NCI-H524 treated with DMSO at 0.1 percent for 48 hours (cell line): ENCODE results near the gene NKX2-1.
"Not testable (repeated sequence)": the region's sequence is repeated elsewhere in the genome, so short reads cannot be mapped to it uniquely, and the experiment has no call there.

ENCODE experiments used
- DNase-seq: peaks from one replicate; lab custom pipeline; 2025; lab: John Stamatoyannopoulos, UW

NKX2-1 gene

GRCh38 chr14:36519431-36520321 lies at the start of gene NKX2-1:
Gene NKX2-1 (minus strand): TSS chr14:36520232. CDS start chr14:36520129, 103 bp downstream.
- peak; percentile 69 for DNase-seq

DNA sequence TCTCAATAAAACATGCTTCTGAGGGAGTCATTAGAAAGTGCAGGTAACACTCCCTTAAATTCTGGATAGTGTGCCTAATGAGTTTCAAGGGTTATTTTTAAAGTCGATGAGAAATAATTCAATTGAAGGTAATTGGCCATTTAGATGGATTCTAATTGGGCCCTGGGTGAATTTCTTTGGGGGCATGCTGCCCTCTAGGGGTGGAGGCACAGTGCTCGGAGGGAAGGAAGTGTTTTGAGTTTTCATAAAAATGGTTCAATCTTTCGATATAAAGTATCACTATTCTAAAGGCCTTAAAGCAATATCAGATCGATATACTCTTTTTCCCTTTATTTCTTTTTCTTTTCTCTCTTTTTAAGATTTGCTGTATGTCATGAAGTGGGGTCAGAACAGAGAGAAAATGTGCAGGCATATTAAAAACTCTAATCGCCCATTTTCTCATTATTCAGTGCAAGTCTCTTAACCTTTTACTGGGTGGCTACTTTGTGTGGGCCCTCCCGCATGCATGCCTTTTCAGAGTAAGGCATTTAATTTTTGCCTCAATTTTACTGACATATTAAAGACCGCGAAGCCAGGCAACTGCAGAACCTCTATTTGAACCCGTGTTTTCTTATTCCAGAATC lies 36.9 kb upstream of the NKX2-1 start:
- DNase-seq = peak; percentile 17

- DNase-seq = peak; percentile 61
These were observed 36.1 kb upstream of the NKX2-1 start for GRCh38 chr14:36555998-36556743.

DNA sequence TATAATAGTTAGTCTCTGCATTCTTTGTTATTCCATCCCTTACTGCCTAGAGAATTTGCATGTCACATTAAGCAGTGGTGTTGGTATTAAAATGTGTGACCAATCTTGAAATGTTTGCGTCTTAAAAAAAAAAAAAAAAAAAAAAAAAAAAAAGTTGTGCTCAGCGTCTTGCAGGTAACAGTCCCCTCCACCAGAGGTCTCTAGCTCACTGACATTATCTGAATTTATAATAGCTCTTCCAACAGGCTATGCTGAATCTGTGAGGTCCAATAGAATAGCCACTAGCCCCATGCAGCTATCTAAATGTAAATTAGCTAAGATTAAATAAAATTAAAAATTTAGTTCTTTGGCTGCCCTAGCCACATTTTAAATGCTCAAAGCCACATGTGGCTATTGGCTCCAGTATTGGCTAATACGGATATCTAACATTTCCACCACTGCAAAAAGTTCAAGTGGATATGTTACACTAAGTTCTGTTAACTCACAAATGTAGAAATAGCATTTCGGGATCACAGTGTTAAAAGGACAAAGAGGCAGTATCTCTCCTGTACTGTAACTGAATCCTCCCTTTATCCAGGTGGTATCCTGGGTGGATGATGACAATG lies 33.7 kb upstream of the NKX2-1 start:
- DNase-seq = peak; percentile 57

DNA sequence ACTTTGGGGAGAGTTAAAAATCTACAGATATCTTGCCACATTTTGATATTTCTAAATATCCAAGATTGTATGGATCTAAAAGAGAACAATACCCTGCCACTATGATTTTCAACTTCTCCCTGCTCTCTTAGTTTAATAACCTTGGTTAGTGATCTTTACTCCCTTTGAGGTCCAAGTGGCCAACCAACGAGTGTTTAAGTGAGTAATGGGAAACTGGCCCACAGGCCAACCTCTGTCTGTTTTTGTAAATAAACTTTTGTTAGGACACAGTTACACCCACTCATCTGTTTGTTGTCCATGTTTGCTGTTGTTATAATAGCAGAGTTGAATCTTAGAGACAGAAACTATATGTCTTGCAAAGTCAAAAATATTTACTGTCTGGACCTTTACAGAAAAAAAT lies 30.9 kb upstream of the NKX2-1 start:
- DNase-seq = no peak

DNA sequence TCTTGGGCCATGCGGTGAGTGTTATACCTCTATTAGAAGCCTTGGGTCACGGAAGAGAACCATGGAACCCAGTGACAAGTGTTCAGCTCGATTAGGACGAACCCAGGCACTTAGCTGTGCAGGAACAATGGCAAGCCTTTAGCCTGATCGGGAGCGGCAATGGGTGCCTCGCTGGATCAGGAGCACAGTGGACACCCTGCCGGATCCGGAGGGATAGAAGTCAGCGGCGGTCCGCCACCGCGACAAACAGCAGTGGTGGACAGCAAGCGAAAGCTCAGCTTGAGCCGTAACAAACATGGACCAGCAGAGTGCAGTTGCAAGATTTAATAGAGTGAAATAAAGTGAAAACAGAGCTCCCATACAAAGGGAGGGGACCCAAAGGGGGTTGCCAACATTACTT lies 24.2 kb upstream of the NKX2-1 start:
- not testable (repeated sequence) for DNase-seq

GRCh38 chr14:36538051-36538450 lies 18.0 kb upstream of the NKX2-1 start:
- no peak for DNase-seq

DNA sequence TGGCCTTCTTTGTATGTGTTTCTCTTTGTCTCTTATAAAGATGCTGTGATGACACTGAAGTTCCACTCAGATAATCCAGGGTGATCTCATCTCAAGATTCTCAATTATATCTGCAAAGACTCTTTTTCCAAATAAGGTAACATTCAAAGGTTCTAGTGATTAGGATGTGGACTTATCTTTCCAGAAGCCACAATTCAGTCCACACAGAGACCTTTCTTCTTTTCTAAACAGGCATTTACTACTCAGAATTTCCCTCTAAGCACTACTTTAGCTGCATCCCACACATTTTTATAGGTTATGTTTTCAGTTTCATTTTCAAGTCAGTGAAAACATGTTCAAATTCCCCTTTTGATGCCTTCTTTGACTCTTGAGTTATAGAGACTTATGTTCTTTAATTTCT lies 9.0 kb upstream of the NKX2-1 start:
- no peak for DNase-seq

DNA sequence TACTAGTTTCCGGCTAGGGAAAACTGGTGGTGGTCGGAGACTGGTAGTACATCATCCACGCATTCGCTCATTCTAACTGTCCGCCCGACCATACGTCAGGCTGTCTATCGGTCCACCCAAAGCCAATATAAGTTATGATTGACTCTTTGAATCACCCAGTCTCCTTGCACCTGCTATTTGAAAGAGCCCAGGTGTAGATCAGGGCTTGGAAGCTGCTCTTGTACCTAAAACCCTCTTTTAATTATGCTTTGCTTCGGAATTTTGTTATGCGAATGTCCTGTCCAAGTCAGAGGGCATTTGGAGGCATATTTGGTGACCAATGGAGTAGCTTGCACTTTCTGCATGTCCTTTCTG lies 5.7 kb upstream of the NKX2-1 start:
- no peak for DNase-seq

DNA sequence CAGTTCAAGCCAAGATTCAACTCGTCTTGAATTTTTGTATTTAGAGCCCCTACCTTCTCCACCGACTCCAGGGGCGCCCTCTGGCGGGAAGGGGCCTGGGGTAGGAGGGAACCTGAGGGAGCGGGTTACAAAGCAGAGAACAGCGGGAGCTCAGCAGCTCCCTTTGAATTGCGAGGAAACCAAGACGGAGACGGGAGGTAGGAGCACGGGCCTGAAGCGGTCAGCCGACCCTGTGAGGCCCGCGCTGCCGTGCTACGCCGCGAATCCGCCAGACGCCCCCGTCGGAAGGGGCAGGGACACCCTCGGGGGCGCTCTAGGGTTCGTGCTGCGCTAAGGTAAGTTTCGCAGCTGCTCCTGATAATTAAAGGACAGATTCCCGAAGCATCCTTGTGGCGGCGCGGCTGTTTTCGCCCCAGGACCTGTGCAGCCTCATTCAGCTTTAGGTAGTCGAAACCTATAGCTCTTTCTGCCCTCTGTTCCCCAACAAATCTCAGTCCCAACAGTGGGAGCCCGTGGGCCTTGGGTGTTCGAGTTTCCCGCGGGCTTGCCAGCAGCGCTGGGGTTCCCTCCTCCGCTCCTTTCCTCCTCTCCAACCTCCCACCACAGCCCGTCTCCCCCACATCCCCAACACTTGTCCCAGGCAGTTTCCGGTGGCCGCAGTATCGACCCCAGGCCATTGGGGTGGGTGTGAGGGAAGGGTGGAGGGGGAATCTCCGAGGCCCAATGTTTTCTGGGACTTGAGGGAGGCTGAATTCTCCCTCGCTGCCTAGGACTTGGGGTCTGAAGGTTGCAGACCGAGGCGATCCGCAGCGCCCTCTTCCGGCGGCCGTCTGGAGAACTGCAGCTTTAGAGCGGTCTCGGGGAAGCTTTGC lies 5.1 kb upstream of the NKX2-1 start:
- no peak for DNase-seq

DNA sequence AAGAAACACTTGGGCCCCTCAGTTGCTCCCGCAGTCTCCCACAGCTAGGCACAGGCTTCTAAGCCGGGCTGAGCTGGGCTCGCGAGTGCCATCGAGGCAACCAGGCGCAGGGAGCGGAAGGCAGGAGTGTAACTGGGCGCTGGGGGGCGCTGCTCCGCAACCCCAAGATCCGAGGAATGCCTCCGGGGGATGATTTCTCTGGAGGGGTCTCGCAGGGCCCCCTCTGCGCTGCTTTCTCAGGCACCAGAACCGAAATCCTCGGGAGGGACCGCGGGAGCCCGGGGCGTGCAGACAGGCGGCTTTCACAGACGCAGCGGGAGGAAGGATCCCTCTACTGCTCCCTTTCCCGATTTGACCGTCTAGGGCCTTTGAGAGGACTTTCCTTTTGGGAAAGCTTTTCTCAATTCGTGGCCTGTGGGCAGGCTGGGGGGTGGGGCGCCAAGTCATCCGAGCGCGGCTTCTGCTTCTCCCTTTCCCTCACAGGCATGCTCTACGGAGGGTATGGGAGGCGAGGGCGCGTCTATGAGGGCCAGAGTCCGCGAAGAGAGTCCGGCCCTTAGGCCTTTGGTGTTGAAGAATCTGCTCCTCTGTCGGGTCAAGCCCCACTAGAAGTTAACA lies 4.3 kb upstream of the NKX2-1 start:
- no peak for DNase-seq

DNA sequence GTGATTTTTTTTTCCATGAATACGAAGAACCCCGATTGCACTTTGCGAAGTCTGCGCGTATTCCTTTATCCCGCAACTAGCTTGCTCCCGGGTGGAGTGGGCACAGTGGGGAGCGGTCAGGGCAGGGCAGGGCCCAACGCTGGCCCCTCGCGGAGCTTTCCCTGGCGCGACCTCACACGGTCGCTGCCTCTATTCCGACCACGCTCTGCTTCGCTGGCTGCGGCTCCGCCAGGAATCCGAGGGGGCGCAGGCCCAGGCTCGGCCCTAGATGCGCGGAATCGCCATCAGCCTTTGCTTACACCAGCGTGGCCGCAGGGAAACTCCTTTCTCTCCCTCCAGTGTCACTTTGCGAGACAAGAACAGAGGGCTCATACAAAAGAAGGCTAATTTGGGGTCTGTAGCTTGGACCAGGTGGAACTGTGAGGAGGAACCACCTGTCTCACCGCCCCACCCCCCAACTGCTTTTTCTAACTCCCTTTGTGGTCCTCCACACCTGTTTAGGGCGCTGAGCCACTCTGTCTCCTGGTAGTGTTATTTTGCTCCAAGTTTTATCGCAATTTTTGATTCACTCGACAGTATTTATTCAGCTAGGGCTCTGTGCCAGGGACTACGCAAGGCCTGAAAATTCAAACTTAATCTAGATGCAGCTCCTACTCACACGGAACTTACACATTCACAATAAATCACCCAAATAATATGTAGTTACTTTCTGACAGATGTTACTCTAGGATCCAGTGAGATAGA lies 3.1 kb upstream of the NKX2-1 start:
- DNase-seq = no peak

GRCh38 chr14:36522347-36522971 lies 2.4 kb upstream of the NKX2-1 start:
- DNase-seq = no peak

- DNase-seq = no peak
These were observed 1.7 kb upstream of the NKX2-1 start for GRCh38 chr14:36521598-36522345.

DNA sequence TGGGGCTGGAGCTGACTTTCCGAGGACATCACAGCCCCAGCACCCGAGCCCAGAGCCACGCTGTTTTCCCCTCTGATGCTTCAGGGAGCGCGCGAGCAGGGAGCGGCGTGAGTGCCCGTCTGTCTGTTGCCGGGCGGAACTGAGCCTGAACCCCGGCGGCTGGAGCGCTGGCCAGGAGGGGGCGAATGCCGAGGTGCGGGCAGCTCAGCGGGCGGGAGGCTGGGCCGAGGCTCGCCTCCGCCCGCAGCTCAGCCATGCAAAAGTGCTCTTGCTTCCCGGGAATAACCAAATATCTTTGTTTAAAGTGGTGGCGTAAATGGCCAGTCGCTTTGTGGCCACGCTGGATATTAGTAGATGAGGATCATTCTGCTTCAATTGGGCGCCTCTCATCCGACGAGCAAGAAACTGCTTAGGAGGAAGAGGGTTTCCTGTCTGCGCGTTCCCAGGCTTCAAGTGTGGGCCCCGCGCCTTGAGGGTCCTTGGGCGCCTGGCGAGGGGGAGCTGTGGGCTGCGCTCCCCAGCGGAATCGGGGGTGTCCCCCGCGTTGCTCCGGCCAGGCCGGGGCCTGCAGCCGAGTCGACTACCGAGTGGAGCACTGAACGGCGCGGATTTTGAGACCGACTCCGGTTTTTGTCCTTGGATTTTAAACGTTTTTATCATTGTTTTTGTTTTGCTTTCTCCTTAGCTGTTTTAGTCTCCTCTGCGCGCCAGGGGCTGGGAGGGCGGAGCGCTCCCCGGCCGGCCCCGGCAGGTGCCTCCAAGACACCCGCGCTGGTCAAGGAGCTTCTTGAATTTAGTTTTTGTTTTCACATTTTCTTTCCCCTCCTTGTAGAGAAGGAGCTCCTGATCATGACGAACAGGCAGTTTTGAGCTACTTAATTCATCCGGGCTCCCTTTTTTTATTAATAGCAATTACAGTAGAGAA lies 831 bp upstream of the NKX2-1 start:
- peak; percentile 61 for DNase-seq

DNA sequence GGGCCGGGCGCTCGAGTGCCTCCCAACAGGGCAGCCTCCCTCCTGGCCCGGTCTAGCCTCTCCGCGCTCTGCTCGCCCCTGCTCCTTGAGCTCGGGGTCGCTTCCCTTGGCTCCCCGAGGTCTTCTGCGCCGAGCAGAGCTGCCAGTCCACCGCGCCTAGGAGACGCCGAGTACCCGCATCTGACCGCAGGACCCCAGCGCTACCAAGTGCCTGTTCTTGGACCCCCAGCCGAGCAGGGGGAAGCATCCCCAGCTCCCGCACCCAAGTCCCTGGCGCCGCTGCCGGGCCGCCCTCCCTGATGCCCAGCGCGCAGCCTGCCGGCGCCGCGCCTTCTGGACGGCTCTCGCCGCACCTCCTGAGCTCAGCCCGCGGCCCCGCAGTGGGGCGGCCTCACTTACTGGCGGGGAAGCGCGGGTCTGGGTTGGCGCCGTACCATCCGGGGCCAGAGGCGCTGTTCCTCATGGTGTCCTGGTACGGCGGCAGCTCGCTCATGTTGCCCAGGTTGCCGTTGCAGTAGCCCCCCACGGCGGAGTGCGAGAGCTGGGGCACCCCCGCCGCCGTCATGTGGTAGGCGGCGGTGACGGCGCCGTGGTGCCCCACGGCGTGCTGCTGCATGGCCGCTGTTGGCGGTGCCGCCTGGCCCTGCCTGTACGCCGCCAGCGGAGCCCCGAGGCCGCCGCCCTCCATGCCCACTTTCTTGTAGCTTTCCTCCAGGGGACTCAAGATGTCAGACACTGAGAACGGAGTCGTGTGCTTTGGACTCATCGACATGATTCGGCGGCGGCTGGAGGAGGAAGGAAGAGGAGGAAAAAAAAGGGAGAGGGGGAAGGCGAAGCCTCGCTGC lies 1.2 kb downstream of the NKX2-1 start:
- DNase-seq = peak; percentile 51

- DNase-seq = no peak
These were observed 1.9 kb downstream of the NKX2-1 start for GRCh38 chr14:36518031-36518585.
